CD8-positive, alpha-beta memory T cell (primary cell): Measurements from ENCODE around the gene SLC31A2. TPM values are rescaled to one million over a fixed set of nuclear protein-coding genes. Genes with fewer than 3 reads are reported as not detected.
A peak's percentile ranks its signal among the peaks of the same experiment; 100 is the strongest.

ENCODE experiments used
- CTCF ChIA-PET: fragments of 350-600 bp; sonication (Branson Sonifier 250); formaldehyde crosslinking; loops from one replicate; lab custom pipeline; 2021; ENCODE audit warnings: antibody characterized with exemption; lab: Charles Lee
- POLR2A ChIA-PET: fragments of 350-600 bp; sonication (Branson Sonifier 250); formaldehyde crosslinking; loops from one replicate; lab custom pipeline; 2021; ENCODE audit warnings: antibody characterized with exemption; lab: Charles Lee
- DNase-seq, 5 donors: peaks; one replicate each; pipeline versions ENCODE4 v3.0.0 to v3.0.0-alpha.2; 2020 to 2022; ENCODE audit warnings: mixed read lengths in 1 of 5
- H3K27ac ChIP-seq: one replicate; pipeline ENCODE4 v1.7.0; 2013; ENCODE audit warnings: low read depth, mild to moderate bottlenecking, low read length, moderate library complexity
- H3K27me3 ChIP-seq: 2 replicates; pipeline ENCODE4 v1.7.0; 2013; ENCODE audit warnings: low read length, mild to moderate bottlenecking; ENCODE audit not compliant: insufficient read depth, poor library complexity, severe bottlenecking
- H3K36me3 ChIP-seq: 2 replicates; pipeline ENCODE4 v1.7.0; 2013; ENCODE audit warnings: mild to moderate bottlenecking, low read length, moderate library complexity; ENCODE audit not compliant: insufficient read depth
- H3K4me1 ChIP-seq: 2 replicates; pipeline ENCODE4 v1.7.0; 2013; ENCODE audit warnings: mild to moderate bottlenecking, low read length, moderate library complexity; ENCODE audit not compliant: insufficient read depth
- H3K4me3 ChIP-seq: 2 replicates; pipeline ENCODE4 v1.7.0; 2013; ENCODE audit warnings: mild to moderate bottlenecking, low read length
- H3K9me3 ChIP-seq: 2 replicates; pipeline ENCODE4 v1.7.0; 2013; ENCODE audit warnings: mild to moderate bottlenecking, low read length
- H3K27ac Mint-ChIP-seq, 8 donors: one replicate each; pipeline ENCODE4 v1.8.0; 2020 to 2021; ENCODE audit warnings: mixed read lengths in 8 of 8, mild to moderate bottlenecking in 6 of 8, inconsistent platforms in 3 of 8, moderate library complexity in 3 of 8
- H3K27me3 Mint-ChIP-seq, 2 donors: one replicate each; pipeline ENCODE4 v1.8.0; 2020 to 2021; ENCODE audit warnings: mixed read lengths in 2 of 2, mild to moderate bottlenecking in 1 of 2, moderate library complexity in 1 of 2
- H3K36me3 Mint-ChIP-seq, 3 donors: one replicate each; pipeline ENCODE4 v1.8.0; 2020 to 2021; ENCODE audit warnings: mixed read lengths in 3 of 3, inconsistent platforms in 1 of 3, mild to moderate bottlenecking in 1 of 3
- H3K4me1 Mint-ChIP-seq, 3 donors: one replicate each; pipeline ENCODE4 v1.8.0; 2020 to 2021; ENCODE audit warnings: mixed read lengths in 3 of 3, inconsistent platforms in 1 of 3, mild to moderate bottlenecking in 1 of 3
- H3K4me3 Mint-ChIP-seq, 7 donors: one replicate each; pipeline ENCODE4 v1.8.0; 2020 to 2021; ENCODE audit warnings: mixed read lengths in 7 of 7, mild to moderate bottlenecking in 6 of 7, moderate library complexity in 4 of 7, inconsistent platforms in 2 of 7
- H3K9me3 Mint-ChIP-seq, 5 donors: one replicate each; pipeline ENCODE4 v1.8.0; 2020 to 2022; ENCODE audit warnings: mixed read lengths in 5 of 5, mild to moderate bottlenecking in 3 of 5, moderate library complexity in 2 of 5, inconsistent platforms in 1 of 5
- polyA plus RNA-seq: library from polyadenylated mRNA; unstranded; fragments of 300-500 nt; fragmentation: Illumina TruSeq; gene quantifications from one replicate; pipeline ENCODE4 v1.2.3, GENCODE V29; 2021
- total RNA-seq, 2 experiments: library from RNA; stranded (reverse); gene quantifications; one replicate each; pipeline ENCODE4 v1.2.3, GENCODE V29; 2021

SLC31A2 gene
- total and polyA plus RNA-seq, 3 experiments from 2014 or later, result 5.2 to 5.9 (median 5.4) TPM

- Mint-ChIP-seq H3K36me3 (peaks cover 38 to 91% (median 42%) of the 10 kb centered on the region in 3 donors), H3K9me3 (no peaks in the 10 kb centered on the region), H3K4me3 (no peak overlapping the region), H3K27me3 (no peaks in the 10 kb centered on the region), H3K4me1 (peaks cover 0 to 4% (median 0%) of the 10 kb centered on the region in 3 donors), H3K27ac (peak overlapping the region in 1 of 8 donors; percentile 12)
- Histone ChIP-seq H3K36me3 (peaks cover 63% of the 10 kb centered on the region), H3K27ac (no peak overlapping the region), H3K4me3 (no peak overlapping the region), H3K9me3 (no peaks in the 10 kb centered on the region), H3K4me1 (no peaks in the 10 kb centered on the region), H3K27me3 (no peaks in the 10 kb centered on the region)
- DNase-seq, result no peak
- POLR2A ChIA-PET, result no interaction called here
- CTCF ChIA-PET, result no interaction called here
Measured at GRCh38 chr9:113181165-113181564, 30.4 kb downstream of the SLC31A2 start.

DNA sequence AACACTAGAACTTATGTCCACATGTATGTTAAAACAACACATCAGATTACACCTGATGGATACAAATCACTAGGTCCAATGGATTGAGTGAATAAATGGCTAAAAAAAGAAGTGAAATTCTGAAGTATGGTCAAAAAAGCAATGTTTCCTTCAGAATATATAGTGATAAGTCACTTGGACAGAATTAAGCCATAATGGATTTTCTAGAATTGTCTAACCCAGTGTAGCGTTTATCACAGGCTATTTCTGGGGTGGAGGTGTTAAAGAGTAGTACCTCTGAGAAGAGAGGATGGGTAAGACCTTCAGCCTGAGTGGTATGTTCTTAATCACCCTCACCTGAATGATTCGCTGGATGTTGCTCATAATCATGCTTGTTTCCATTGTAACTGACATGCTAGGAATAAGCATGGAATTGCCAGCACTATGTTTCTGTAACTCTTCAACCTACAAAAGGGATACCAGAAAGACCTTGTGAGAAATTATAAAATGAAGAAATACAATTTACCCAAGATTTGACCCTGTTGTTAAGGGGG is 33.2 kb downstream of the SLC31A2 start:
- Mint-ChIP-seq H3K36me3 (peaks cover 21 to 94% (median 39%) of the 10 kb centered on the region in 3 donors), H3K27ac (peak overlapping the region in 2 of 8 donors; percentile 30 to 41), H3K4me3 (no peak overlapping the region), H3K9me3 (no peaks in the 10 kb centered on the region), H3K4me1 (no peaks in the 10 kb centered on the region), H3K27me3 (no peaks in the 10 kb centered on the region)
- Histone ChIP-seq H3K36me3 (peaks cover 74% of the 10 kb centered on the region), H3K4me3 (no peak overlapping the region), H3K4me1 (no peaks in the 10 kb centered on the region), H3K27me3 (no peaks in the 10 kb centered on the region), H3K9me3 (no peaks in the 10 kb centered on the region), H3K27ac (no peak overlapping the region)
- ChIA-PET CTCF (no interaction called here), POLR2A (no interaction called here)
- DNase-seq, result no peak

- DNase-seq, result no peak
- no peak overlapping the region for H3K4me3 ChIP-seq
- Mint-ChIP-seq H3K27me3 (no peaks in the 10 kb centered on the region), H3K9me3 (no peaks in the 10 kb centered on the region), H3K36me3 (peaks cover 21 to 93% (median 39%) of the 10 kb centered on the region in 3 donors), H3K4me3 (no peak overlapping the region), H3K4me1 (no peaks in the 10 kb centered on the region), H3K27ac (peak overlapping the region in 2 of 8 donors; percentile 6 to 41)
- ChIA-PET POLR2A (no interaction called here), CTCF (no interaction called here)
- H3K27ac ChIP-seq, result no peak overlapping the region
- H3K27me3 ChIP-seq, result no peaks in the 10 kb centered on the region
- peaks cover 74% of the 10 kb centered on the region for H3K36me3 ChIP-seq
- H3K9me3 ChIP-seq, result no peaks in the 10 kb centered on the region
- H3K4me1 ChIP-seq, result no peaks in the 10 kb centered on the region
Measured at GRCh38 chr9:113184539-113184938, 33.7 kb downstream of the SLC31A2 start.

DNA sequence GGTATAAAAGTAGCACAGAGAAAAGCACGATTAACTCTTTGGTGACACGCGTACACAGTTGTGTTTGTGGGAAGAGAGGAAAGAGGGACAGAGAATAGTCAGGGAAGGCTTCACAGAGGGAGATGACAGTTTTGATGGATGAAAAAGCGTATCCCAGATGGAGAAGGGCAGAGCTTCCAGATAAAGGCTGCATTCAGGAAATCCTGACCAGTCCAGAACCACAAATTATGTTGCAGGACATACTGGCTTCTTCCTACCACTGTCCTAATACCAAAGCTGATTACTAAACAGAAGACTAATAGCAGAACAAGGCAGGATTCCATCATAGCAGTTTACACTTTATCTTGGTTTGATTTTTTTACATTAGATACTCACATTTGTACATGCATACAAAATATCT is 34.5 kb downstream of the SLC31A2 start:
- Histone ChIP-seq H3K27ac (no peak overlapping the region), H3K4me3 (no peak overlapping the region), H3K9me3 (no peaks in the 10 kb centered on the region), H3K4me1 (no peaks in the 10 kb centered on the region), H3K27me3 (no peaks in the 10 kb centered on the region), H3K36me3 (peaks cover 70% of the 10 kb centered on the region)
- Mint-ChIP-seq H3K4me3 (no peak overlapping the region), H3K9me3 (no peaks in the 10 kb centered on the region), H3K4me1 (no peaks in the 10 kb centered on the region), H3K36me3 (peaks cover 21 to 93% (median 42%) of the 10 kb centered on the region in 3 donors), H3K27me3 (no peaks in the 10 kb centered on the region), H3K27ac (peak overlapping the region in 2 of 8 donors; percentile 5 to 9)
- ChIA-PET POLR2A (no interaction called here), CTCF (no interaction called here)
- DNase-seq, result no peak

- Histone ChIP-seq H3K9me3 (no peaks in the 10 kb centered on the region), H3K36me3 (peaks cover 69% of the 10 kb centered on the region), H3K4me3 (no peak overlapping the region), H3K27me3 (no peaks in the 10 kb centered on the region), H3K27ac (no peak overlapping the region), H3K4me1 (no peaks in the 10 kb centered on the region)
- Mint-ChIP-seq H3K4me1 (no peaks in the 10 kb centered on the region), H3K36me3 (peaks cover 21 to 92% (median 42%) of the 10 kb centered on the region in 3 donors), H3K9me3 (no peaks in the 10 kb centered on the region), H3K27ac (peak overlapping the region in 1 of 8 donors; percentile 36), H3K4me3 (no peak overlapping the region), H3K27me3 (no peaks in the 10 kb centered on the region)
- DNase-seq, result no peak
- ChIA-PET CTCF (no interaction called here), POLR2A (no interaction called here)
Measured at GRCh38 chr9:113186137-113186755, 35.4 kb downstream of the SLC31A2 start.

- Histone ChIP-seq H3K4me3 (no peak overlapping the region), H3K4me1 (no peaks in the 10 kb centered on the region), H3K27me3 (no peaks in the 10 kb centered on the region), H3K27ac (no peak overlapping the region), H3K9me3 (no peaks in the 10 kb centered on the region), H3K36me3 (peaks cover 60% of the 10 kb centered on the region)
- POLR2A ChIA-PET, result no interaction called here
- no peak for DNase-seq
- peak overlapping the region in 4 of 8 donors; percentile 20 to 74 (median 44) for H3K27ac Mint-ChIP-seq
- H3K4me3 Mint-ChIP-seq, result no peak overlapping the region
- H3K9me3 Mint-ChIP-seq, result no peaks in the 10 kb centered on the region
- CTCF ChIA-PET, result interaction anchor here (0.6 kb wide), 1 partner anchor 18 kb away, joined by 3 read pairs; no protein-coding TSS in a partner anchor
- H3K4me1 Mint-ChIP-seq, result no peaks in the 10 kb centered on the region
- H3K27me3 Mint-ChIP-seq, result no peaks in the 10 kb centered on the region
- H3K36me3 Mint-ChIP-seq, result peaks cover 11 to 89% (median 32%) of the 10 kb centered on the region in 3 donors
Measured at GRCh38 chr9:113187929-113188595, 37.3 kb downstream of the SLC31A2 start.

DNA sequence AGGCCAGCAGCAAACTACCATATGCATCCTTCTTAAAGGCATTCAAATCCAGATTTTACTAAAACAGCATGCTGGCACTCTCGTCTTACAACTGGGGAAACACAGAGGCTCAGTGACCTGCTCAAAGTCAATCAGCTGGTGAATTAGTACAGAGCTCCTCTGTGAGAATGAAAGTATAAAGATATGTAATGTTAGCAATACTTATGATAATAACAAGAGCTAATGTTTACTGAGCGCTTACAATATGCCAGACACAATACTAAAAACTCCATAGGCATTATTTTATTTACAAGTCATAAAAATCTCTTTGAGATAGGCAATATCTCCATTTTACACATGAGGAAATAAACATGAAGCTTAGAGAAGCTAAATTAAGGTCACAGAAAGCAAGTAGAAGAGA is 41.6 kb downstream of the SLC31A2 start:
- Histone ChIP-seq H3K9me3 (no peaks in the 10 kb centered on the region), H3K27ac (no peak overlapping the region), H3K36me3 (peaks cover 24% of the 10 kb centered on the region), H3K4me3 (no peak overlapping the region), H3K27me3 (no peaks in the 10 kb centered on the region), H3K4me1 (no peaks in the 10 kb centered on the region)
- no peak for DNase-seq
- CTCF ChIA-PET, result no interaction called here
- Mint-ChIP-seq H3K4me1 (peaks cover 0 to 3% (median 0%) of the 10 kb centered on the region in 3 donors), H3K27ac (no peak overlapping the region), H3K36me3 (peaks cover 0 to 80% (median 28%) of the 10 kb centered on the region in 3 donors), H3K27me3 (no peaks in the 10 kb centered on the region), H3K9me3 (no peaks in the 10 kb centered on the region), H3K4me3 (no peak overlapping the region)
- POLR2A ChIA-PET, result no interaction called here

DNA sequence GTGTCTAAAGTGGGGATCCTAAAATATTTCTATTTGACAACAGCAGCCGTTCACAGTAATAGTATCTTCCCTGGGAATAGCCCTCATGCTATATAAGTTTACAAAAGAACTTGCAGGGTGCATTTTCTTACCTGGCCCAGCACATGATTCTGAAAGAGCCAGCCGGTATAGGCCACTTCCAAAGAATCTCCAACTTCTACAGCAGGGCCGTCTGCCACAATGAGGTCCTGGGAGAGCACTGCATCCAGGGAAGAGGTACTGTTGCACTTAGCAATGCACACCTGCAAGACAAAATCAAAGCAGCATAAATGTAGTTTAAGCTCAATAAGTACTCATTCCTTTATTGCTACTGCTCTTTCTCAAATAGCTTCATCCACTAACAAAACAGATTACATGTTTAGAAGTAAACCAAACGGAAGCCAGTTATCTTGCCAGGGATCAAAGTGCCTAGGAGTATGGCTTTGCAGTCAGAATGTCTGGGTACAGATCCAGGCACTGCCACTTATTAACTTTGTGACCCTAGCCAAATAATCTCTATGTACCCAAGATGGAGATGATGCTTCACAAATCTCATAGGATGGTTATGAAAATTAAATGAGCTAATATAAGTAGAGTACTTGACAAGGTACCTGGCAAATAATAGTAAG is 49.0 kb downstream of the SLC31A2 start:
- Histone ChIP-seq H3K27ac (no peak overlapping the region), H3K36me3 (peaks cover 30% of the 10 kb centered on the region), H3K4me1 (no peaks in the 10 kb centered on the region), H3K27me3 (no peaks in the 10 kb centered on the region), H3K9me3 (no peaks in the 10 kb centered on the region), H3K4me3 (no peak overlapping the region)
- ChIA-PET CTCF (no interaction called here), POLR2A (no interaction called here)
- DNase-seq, result no peak
- peak overlapping the region in 1 of 8 donors; percentile 12 for H3K27ac Mint-ChIP-seq
- no peak overlapping the region for H3K4me3 Mint-ChIP-seq
- H3K4me1 Mint-ChIP-seq, result peaks cover 0 to 1% (median 0%) of the 10 kb centered on the region in 3 donors
- H3K9me3 Mint-ChIP-seq, result no peaks in the 10 kb centered on the region
- H3K27me3 Mint-ChIP-seq, result no peaks in the 10 kb centered on the region
- peaks cover 5 to 86% (median 27%) of the 10 kb centered on the region in 3 donors for H3K36me3 Mint-ChIP-seq
